PFSK-1 (cell line): Measurements from ENCODE around the gene HYAL3.

Experiments used
- FOXP2 ChIP-seq: optimal IDR thresholded peaks from 2 replicates; pipeline ENCODE3; 2011; ENCODE audit warnings: borderline replicate concordance, control low read depth, inconsistent platforms; ENCODE audit not compliant: insufficient read depth; ENCODE audit errors: extremely low read length, extremely low read depth
- POLR2AphosphoS5 ChIP-seq: IDR thresholded peaks from 2 replicates; pipeline ENCODE4 v1.6.1; 2012; ENCODE audit warnings: low read depth, mild to moderate bottlenecking, control low read depth, low read length, moderate library complexity
- SIN3A ChIP-seq: IDR thresholded peaks from 2 replicates; pipeline ENCODE4 v1.6.1; 2012; ENCODE audit warnings: mild to moderate bottlenecking, low read length, moderate library complexity, borderline replicate concordance; ENCODE audit not compliant: insufficient read depth
- TAF1 ChIP-seq: IDR thresholded peaks from 2 replicates; pipeline ENCODE4 v1.6.1; 2012; ENCODE audit warnings: low read length, control low read depth, borderline replicate concordance; ENCODE audit not compliant: insufficient read depth
- TF ChIP-seq, protein P1 (sequence below), 2 experiments: IDR thresholded peaks; 2 replicates each; pipeline versions ENCODE4 v1.6.1 to v1.8.0; 2011 to 2012; ENCODE audit warnings: low read depth in 2 of 2, low read length in 2 of 2, control low read depth in 1 of 2, inconsistent platforms in 1 of 2, mild to moderate bottlenecking in 1 of 2, moderate library complexity in 1 of 2; ENCODE audit not compliant: insufficient read depth in 1 of 2

The HYAL3 gene

DNA sequence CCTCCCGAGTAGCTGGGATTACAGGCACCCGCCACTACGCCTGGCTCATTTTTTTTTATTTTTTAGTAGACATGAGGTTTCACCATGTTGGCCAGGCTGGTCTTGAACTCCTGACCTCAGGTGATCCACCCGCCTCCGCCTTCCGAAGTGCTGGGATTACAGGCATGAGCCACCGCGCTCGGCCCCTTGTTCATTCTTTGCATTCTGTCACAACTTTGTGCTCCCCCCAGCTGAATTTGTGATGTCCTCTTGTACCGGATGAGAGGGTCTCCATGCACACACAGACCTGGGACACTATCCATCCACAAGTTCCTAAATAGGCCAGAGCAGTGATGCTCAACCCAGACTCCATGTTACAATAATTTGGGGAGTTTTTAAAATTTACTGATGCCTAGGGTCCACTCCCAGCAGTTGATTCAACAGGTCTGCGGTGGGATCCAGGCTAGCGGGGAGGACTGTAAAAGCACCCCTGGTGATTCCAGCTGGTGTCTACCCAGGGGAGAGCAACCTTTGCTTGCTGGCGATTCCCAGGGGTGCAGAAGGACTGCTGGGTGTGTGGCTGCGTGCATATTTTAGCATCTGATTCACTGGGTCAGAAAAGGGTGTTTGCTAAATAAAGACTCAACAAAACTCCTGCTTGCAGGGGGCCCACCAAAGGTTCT, 40.4 kb upstream of the HYAL3 start:
- TF ChIP-seq, protein P1, sequence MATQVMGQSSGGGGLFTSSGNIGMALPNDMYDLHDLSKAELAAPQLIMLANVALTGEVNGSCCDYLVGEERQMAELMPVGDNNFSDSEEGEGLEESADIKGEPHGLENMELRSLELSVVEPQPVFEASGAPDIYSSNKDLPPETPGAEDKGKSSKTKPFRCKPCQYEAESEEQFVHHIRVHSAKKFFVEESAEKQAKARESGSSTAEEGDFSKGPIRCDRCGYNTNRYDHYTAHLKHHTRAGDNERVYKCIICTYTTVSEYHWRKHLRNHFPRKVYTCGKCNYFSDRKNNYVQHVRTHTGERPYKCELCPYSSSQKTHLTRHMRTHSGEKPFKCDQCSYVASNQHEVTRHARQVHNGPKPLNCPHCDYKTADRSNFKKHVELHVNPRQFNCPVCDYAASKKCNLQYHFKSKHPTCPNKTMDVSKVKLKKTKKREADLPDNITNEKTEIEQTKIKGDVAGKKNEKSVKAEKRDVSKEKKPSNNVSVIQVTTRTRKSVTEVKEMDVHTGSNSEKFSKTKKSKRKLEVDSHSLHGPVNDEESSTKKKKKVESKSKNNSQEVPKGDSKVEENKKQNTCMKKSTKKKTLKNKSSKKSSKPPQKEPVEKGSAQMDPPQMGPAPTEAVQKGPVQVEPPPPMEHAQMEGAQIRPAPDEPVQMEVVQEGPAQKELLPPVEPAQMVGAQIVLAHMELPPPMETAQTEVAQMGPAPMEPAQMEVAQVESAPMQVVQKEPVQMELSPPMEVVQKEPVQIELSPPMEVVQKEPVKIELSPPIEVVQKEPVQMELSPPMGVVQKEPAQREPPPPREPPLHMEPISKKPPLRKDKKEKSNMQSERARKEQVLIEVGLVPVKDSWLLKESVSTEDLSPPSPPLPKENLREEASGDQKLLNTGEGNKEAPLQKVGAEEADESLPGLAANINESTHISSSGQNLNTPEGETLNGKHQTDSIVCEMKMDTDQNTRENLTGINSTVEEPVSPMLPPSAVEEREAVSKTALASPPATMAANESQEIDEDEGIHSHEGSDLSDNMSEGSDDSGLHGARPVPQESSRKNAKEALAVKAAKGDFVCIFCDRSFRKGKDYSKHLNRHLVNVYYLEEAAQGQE (IDR thresholded peaks at IDR 0.05; ENCODE audit: insufficient read depth in 1 of 2, low read depth in 2 of 2, low read length in 2 of 2) = no peak

DNA sequence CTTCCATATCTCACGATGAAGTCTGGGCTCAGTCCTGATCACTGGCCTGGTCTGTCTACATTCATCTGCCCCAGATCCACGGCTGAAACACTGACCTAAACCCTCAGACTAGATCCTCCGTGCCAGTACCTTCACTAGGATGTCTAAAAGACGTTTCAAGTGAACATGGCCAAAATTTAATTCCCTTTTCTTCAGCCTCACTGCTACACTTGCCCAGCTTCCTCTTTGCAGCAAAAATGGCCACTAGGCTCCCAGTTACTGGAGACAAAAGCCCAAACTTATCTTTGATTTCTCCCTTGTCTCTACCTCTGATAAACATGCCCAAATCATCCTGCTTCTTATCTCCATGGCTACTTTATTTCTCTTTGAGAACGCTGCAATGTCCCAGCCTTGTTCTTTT, 39.8 kb upstream of the HYAL3 start:
- TF ChIP-seq SIN3A (no peak), POLR2AphosphoS5 (no peak), TAF1 (no peak), FOXP2 (no peak)
- TF ChIP-seq, protein P1 (IDR thresholded peaks at IDR 0.05; ENCODE audit: insufficient read depth in 1 of 2, low read depth in 2 of 2, low read length in 2 of 2) = no peak

DNA sequence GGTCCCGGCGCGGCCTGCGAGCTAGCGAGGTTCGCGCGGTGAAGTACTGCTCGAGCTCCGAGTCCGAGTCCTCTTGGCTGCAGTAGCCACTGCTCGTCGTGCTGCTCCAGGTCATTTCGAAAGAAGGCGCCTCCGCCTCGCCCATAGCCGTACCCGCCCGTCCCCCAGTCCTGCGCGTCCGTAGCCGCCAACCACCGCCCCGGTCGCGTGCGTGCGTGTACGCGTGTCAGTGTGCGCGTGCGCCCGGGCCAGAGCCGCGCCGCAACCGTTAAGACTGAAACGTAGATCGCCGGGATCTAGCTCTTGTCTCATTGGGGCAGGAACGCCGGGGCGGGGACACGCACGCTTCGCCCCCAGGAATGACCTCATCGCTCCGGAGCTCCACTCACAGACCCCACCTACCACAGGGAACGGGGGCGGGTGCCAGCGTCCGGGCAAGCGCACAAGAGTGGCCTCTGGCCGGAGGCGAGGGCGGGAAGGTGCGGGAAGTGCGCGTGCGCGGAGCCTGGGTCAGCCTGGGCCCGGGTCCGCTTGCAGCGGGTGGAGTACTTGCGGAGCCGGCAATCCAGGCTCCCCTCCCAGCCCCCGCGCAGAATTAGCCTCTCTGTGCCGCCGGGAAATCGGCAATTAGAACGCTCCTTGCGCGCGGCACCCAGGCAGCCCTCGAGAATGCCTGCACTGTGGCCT, 38.1 kb upstream of the HYAL3 start:
- TF ChIP-seq, protein P1 (IDR thresholded peaks at IDR 0.05; ENCODE audit: insufficient read depth in 1 of 2, low read depth in 2 of 2, low read length in 2 of 2) = no peak; a peak in 1 of 4 replicates
- peak; percentile 84 for TF ChIP-seq POLR2AphosphoS5

DNA sequence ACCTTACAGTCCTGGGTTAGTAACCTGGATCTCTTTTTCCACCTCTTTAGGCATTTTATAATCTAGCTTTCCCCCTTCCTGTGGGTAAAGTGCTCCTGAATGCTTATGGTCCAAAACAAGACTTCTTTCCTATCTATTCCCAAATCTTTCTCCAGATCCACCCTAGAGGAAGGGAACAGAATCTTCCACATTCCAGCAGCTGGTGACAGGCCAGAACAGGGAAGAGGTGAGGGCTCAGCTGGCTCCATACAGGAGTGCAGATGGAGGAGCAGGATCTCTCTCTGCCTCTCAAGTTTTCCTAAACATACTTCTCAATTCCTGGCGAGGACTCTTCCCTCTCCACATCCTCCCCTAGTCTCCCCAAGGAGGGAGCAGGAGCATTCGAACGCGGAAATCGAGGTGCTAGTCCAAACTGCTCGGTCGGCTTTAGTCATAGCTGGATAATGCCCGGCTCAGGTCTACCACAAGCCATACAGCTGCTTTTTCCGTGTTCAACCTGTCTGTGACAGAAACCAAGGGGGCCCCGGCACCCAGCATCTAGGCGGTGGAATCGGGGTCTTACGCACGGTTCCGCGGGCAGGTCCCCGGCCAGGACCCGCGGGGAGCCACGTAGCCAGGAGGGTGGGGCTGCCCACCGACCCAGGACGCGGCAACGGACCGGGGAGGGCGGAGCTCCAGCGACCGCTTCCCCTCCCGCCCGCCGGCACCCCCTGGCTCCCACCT, 37.4 kb upstream of the HYAL3 start:
- TF ChIP-seq, protein P1 (IDR thresholded peaks at IDR 0.05; ENCODE audit: insufficient read depth in 1 of 2, low read depth in 2 of 2, low read length in 2 of 2) = no peak
- TF ChIP-seq POLR2AphosphoS5 = no peak
- no peak for TF ChIP-seq FOXP2
- TF ChIP-seq SIN3A = no peak
- TF ChIP-seq TAF1 = no peak
